ENCODE measurements around the gene STAT3. TPM values are rescaled to one million over a fixed set of nuclear protein-coding genes. Genes with fewer than 3 reads are reported as not detected.
"Not testable (repeated sequence)": the region's sequence is repeated elsewhere in the genome, so short reads cannot be mapped to it uniquely, and the experiment has no call there.

Gene STAT3
- total RNA-seq, 1 experiment from 2014 or later: 61.0 TPM

DNA sequence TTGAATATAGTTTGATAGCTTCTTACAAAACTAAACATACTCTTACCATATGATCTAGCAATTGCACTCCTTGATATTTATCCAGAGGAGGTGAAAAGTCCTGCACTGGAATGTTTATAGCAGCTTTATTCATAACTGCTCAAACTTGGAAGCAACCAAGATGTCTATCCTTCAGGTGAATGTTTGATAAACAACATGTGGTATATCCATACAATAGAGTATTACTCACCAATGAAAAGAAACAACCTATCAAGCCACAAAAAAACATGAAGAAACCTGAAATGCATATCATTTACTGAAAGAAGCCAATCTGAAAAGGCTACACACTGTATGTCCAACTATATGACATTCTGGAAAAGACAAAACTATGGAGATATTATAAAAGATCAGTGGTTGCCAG, 16.1 kb downstream of the STAT3 start:
- H3K9me2 ChIP-seq (ENCODE audit: insufficient read depth): no peaks in the 10 kb centered on the region
- H3K36me3 ChIP-seq (ENCODE audit: control insufficient read depth in 1 of 2, insufficient read depth in 2 of 2, low read length in 2 of 2): 0 out of 4 replicates have a peak, but pooled peaks cover 0 to 6% of the 10 kb centered on the region in 2 experiments
- no peaks in the 10 kb centered on the region for H3K27me3 ChIP-seq (ENCODE audit: insufficient read depth, low read length)
- H3K9me3 ChIP-seq (ENCODE audit: control insufficient read depth in 1 of 2, insufficient read depth in 1 of 2, low read depth in 1 of 2, low read length in 2 of 2): no peaks in the 10 kb centered on the region
- peaks cover 30% of the 10 kb centered on the region for H3K79me2 ChIP-seq (ENCODE audit: insufficient read depth, low read length)
- H3K27ac ChIP-seq (ENCODE audit: low read depth, low read length): no peak overlapping the region
- TF ChIP-seq JUND (IDR thresholded peaks at IDR 0.05): no peak
- no peak for TF ChIP-seq ELF1 (IDR thresholded peaks at IDR 0.05; ENCODE audit: borderline replicate concordance, low read depth)
- no peak for TF ChIP-seq POLR2AphosphoS5 (IDR thresholded peaks at IDR 0.05; ENCODE audit: low read depth, low read length)
- TF ChIP-seq, protein P1, sequence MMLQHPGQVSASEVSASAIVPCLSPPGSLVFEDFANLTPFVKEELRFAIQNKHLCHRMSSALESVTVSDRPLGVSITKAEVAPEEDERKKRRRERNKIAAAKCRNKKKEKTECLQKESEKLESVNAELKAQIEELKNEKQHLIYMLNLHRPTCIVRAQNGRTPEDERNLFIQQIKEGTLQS (IDR thresholded peaks at IDR 0.05): no peak
- BruUV-seq (replicated peaks): no TSS peak
- H3K4me1 ChIP-seq (ENCODE audit: control insufficient read depth in 1 of 2, insufficient read depth in 2 of 2, low read length in 2 of 2): no peaks in the 10 kb centered on the region
- 0 out of 2 replicates have a peak, but pooled peaks cover 3% of the 10 kb centered on the region for H4K20me1 ChIP-seq (ENCODE audit: insufficient read depth)
- no peak for ATAC-seq
- no peak for DNase-seq (ENCODE audit: low read depth, low spot score)
- no peak overlapping the region for H2AFZ ChIP-seq (ENCODE audit: low read depth, low read length, poor library complexity, severe bottlenecking)
- RAD21 ChIA-PET (ENCODE audit: low non-redundant PET in 1 of 2, low total read pairs in 2 of 2, uncharacterized antibody in 2 of 2, unreplicated experiment in 2 of 2): no interaction called here
- no peak overlapping the region for H3K9ac ChIP-seq (ENCODE audit: low read length)
- H3K4me3 ChIP-seq (replicated peaks in 1 of 2; ENCODE audit: low read depth in 1 of 2, low read length in 2 of 2): no peak overlapping the region
- H3K4me2 ChIP-seq (ENCODE audit: low read length): no peak overlapping the region
- intact Hi-C loops (cut with micrococcal nuclease): no loop called here
- CTCF ChIA-PET: no interaction called here
- POLR2A ChIA-PET: no interaction called here

DNA sequence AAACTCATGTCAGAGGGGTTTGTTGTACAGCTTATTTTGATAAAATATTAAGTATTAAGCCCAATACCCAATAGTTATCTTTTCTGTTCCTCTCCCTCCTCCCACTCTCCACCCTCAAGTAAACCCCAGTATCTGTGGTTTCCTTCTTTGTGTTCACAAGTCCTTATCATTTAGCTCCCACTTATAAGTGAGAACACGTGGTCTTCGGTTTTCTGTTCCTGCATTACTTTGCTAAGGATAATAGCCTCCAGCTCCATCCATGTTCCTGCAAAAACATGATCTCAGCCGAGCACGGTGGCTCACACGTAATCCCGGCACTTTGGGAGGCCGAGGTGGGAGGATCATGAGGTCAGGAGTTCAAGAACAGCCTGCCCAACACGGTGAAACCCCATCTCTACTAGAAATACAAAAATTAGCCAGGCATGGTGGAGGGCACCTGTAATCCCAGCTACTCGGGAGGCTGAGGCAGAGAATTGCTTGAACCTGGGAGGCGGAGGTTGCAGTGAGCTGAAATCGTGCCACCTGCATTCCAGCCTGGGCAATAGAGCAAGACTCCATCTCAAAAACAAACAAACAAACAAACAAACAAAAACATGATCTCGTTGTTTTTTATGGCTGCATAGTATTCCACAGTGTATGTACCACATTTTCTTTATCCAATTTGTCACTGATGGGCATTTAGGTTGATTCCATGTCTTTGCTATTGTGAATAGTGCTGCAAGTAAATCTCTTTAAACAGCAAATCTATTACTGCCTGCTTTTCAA, 19.3 kb downstream of the STAT3 start:
- H3K4me3 ChIP-seq (replicated peaks in 1 of 2; ENCODE audit: low read depth in 1 of 2, low read length in 2 of 2); H3K9me2 ChIP-seq (ENCODE audit: insufficient read depth); RAD21 ChIA-PET (ENCODE audit: low non-redundant PET in 1 of 2, low total read pairs in 2 of 2, uncharacterized antibody in 2 of 2, unreplicated experiment in 2 of 2); DNase-seq (ENCODE audit: low read depth, low spot score); H3K9me3 ChIP-seq (ENCODE audit: control insufficient read depth in 1 of 2, insufficient read depth in 1 of 2, low read depth in 1 of 2, low read length in 2 of 2); CTCF ChIA-PET; H3K9ac ChIP-seq (ENCODE audit: low read length); intact Hi-C loops (cut with micrococcal nuclease); H3K27me3 ChIP-seq (ENCODE audit: insufficient read depth, low read length); H3K36me3 ChIP-seq (ENCODE audit: control insufficient read depth in 1 of 2, insufficient read depth in 2 of 2, low read length in 2 of 2); H3K27ac ChIP-seq (ENCODE audit: low read depth, low read length); H3K4me2 ChIP-seq (ENCODE audit: low read length); BruUV-seq (replicated peaks); ATAC-seq; H3K4me1 ChIP-seq (ENCODE audit: control insufficient read depth in 1 of 2, insufficient read depth in 2 of 2, low read length in 2 of 2); H2AFZ ChIP-seq (ENCODE audit: low read depth, low read length, poor library complexity, severe bottlenecking); H4K20me1 ChIP-seq (ENCODE audit: insufficient read depth): not testable (repeated sequence)
- POLR2A ChIA-PET: interaction anchor here (1.4 kb wide), 1 partner anchor 20 kb away, joined by 4 read pairs; the partner anchor contains the start of gene STAT3
- H3K79me2 ChIP-seq (ENCODE audit: insufficient read depth, low read length): peaks cover 35% of the 10 kb centered on the region; the same call in 1 of the 2 replicates

DNA sequence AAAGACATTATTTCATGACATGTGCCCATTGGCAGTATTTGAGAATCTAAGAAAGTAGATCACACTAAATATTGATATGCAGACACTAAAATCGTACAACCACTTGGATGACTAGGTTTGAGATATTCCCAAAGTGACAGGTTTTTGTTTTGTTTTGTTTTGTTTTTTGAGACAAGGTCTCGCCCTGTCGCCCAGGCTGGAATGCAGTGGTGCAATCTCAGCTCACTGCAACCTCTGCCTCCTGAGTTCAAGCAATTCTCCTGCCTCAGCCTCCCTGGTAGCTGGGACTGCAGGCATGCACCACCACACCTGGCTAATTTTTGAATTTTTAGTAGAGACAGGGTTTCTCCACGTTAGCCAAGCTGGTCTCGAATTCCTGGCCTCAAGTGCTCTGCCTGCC, 19.9 kb downstream of the STAT3 start:
- DNase-seq (ENCODE audit: low read depth, low spot score); RAD21 ChIA-PET (ENCODE audit: low non-redundant PET in 1 of 2, low total read pairs in 2 of 2, uncharacterized antibody in 2 of 2, unreplicated experiment in 2 of 2); H3K9me3 ChIP-seq (ENCODE audit: control insufficient read depth in 1 of 2, insufficient read depth in 1 of 2, low read depth in 1 of 2, low read length in 2 of 2); BruUV-seq (replicated peaks); H3K4me2 ChIP-seq (ENCODE audit: low read length); H3K36me3 ChIP-seq (ENCODE audit: control insufficient read depth in 1 of 2, insufficient read depth in 2 of 2, low read length in 2 of 2); H3K4me1 ChIP-seq (ENCODE audit: control insufficient read depth in 1 of 2, insufficient read depth in 2 of 2, low read length in 2 of 2); H2AFZ ChIP-seq (ENCODE audit: low read depth, low read length, poor library complexity, severe bottlenecking); intact Hi-C loops (cut with micrococcal nuclease); ATAC-seq; H3K27ac ChIP-seq (ENCODE audit: low read depth, low read length); H3K9ac ChIP-seq (ENCODE audit: low read length); CTCF ChIA-PET; H3K9me2 ChIP-seq (ENCODE audit: insufficient read depth); H4K20me1 ChIP-seq (ENCODE audit: insufficient read depth); H3K4me3 ChIP-seq (replicated peaks in 1 of 2; ENCODE audit: low read depth in 1 of 2, low read length in 2 of 2); H3K27me3 ChIP-seq (ENCODE audit: insufficient read depth, low read length): not testable (repeated sequence)
- POLR2A ChIA-PET: interaction anchor here (1.4 kb wide), 1 partner anchor 20 kb away, joined by 4 read pairs; the partner anchor contains the start of gene STAT3
- H3K79me2 ChIP-seq (ENCODE audit: insufficient read depth, low read length): peaks cover 35% of the 10 kb centered on the region; the same call in 1 of the 2 replicates
